ENCODE data around the gene SPG7. TPM values are rescaled to one million over a fixed set of nuclear protein-coding genes. Genes with fewer than 3 reads are reported as not detected.

Gene SPG7
- total RNA-seq, 1 experiment from 2014 or later, result 141 TPM

DNA sequence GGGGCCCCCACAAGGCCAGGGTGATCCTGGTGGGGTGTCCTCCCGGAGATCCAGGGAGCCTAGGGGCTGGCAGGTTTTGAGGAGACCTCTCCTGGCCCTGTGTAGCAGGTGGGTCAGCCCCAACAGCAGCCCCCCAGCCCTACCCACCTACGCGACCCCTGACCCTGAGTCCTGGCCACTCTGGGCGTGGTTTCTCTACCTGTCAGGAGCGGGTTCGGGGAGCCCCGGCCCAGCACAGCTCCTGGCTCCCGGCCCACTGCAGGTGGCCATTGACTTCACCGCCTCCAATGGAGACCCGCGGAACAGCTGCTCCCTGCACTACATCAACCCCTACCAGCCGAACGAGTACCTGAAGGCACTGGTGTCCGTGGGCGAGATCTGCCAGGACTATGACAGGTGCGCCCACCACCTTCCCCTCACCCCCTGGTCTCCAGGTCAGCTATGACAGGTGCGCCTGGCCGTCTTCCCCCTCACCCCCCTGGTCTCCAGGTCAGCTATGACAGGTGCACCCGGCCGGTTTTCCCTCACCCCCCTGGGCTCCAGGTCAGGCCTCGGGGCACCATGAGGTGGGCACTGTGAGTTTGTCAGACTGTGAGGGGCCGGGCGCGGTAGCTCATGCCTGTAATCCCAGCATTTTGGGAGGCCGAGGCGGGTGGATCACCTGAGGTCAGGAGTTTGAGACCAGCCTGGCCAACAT, 80.4 kb downstream of the SPG7 start:
- H3K9me3 Mint-ChIP-seq, result no peaks in the 10 kb centered on the region
- no peak overlapping the region for H3K27ac Mint-ChIP-seq
- H3K4me1 Mint-ChIP-seq, result no peaks in the 10 kb centered on the region
- CTCF ChIA-PET, result interaction anchor here (1.4 kb wide), 1 partner anchor 11 kb away, joined by 6 read pairs; no protein-coding TSS in a partner anchor
- DNase-seq (ENCODE audit: low spot score), result no peak
- POLR2A ChIA-PET, result no interaction called here
- H3K4me3 Mint-ChIP-seq, result no peak overlapping the region
- no peaks in the 10 kb centered on the region for H3K27me3 Mint-ChIP-seq (ENCODE audit: low read depth)
- TF ChIP-seq, protein P1, sequence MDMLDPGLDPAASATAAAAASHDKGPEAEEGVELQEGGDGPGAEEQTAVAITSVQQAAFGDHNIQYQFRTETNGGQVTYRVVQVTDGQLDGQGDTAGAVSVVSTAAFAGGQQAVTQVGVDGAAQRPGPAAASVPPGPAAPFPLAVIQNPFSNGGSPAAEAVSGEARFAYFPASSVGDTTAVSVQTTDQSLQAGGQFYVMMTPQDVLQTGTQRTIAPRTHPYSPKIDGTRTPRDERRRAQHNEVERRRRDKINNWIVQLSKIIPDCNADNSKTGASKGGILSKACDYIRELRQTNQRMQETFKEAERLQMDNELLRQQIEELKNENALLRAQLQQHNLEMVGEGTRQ (CRISPR knock-in tag; IDR thresholded peaks at IDR 0.05), result no peak
- TF ChIP-seq, protein P2, sequence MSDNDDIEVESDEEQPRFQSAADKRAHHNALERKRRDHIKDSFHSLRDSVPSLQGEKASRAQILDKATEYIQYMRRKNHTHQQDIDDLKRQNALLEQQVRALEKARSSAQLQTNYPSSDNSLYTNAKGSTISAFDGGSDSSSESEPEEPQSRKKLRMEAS (CRISPR knock-in tag; IDR thresholded peaks at IDR 0.05), result no peak
- TF ChIP-seq NFATC4 (CRISPR knock-in tag; IDR thresholded peaks at IDR 0.05), result no peak
- no peak for TF ChIP-seq NR1H2 (CRISPR knock-in tag; IDR thresholded peaks at IDR 0.05)
- TF ChIP-seq, protein P3, sequence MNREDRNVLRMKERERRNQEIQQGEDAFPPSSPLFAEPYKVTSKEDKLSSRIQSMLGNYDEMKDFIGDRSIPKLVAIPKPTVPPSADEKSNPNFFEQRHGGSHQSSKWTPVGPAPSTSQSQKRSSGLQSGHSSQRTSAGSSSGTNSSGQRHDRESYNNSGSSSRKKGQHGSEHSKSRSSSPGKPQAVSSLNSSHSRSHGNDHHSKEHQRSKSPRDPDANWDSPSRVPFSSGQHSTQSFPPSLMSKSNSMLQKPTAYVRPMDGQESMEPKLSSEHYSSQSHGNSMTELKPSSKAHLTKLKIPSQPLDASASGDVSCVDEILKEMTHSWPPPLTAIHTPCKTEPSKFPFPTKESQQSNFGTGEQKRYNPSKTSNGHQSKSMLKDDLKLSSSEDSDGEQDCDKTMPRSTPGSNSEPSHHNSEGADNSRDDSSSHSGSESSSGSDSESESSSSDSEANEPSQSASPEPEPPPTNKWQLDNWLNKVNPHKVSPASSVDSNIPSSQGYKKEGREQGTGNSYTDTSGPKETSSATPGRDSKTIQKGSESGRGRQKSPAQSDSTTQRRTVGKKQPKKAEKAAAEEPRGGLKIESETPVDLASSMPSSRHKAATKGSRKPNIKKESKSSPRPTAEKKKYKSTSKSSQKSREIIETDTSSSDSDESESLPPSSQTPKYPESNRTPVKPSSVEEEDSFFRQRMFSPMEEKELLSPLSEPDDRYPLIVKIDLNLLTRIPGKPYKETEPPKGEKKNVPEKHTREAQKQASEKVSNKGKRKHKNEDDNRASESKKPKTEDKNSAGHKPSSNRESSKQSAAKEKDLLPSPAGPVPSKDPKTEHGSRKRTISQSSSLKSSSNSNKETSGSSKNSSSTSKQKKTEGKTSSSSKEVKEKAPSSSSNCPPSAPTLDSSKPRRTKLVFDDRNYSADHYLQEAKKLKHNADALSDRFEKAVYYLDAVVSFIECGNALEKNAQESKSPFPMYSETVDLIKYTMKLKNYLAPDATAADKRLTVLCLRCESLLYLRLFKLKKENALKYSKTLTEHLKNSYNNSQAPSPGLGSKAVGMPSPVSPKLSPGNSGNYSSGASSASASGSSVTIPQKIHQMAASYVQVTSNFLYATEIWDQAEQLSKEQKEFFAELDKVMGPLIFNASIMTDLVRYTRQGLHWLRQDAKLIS (CRISPR knock-in tag; IDR thresholded peaks at IDR 0.05; ENCODE audit: borderline replicate concordance), result no peak
- TF ChIP-seq, protein P4, sequence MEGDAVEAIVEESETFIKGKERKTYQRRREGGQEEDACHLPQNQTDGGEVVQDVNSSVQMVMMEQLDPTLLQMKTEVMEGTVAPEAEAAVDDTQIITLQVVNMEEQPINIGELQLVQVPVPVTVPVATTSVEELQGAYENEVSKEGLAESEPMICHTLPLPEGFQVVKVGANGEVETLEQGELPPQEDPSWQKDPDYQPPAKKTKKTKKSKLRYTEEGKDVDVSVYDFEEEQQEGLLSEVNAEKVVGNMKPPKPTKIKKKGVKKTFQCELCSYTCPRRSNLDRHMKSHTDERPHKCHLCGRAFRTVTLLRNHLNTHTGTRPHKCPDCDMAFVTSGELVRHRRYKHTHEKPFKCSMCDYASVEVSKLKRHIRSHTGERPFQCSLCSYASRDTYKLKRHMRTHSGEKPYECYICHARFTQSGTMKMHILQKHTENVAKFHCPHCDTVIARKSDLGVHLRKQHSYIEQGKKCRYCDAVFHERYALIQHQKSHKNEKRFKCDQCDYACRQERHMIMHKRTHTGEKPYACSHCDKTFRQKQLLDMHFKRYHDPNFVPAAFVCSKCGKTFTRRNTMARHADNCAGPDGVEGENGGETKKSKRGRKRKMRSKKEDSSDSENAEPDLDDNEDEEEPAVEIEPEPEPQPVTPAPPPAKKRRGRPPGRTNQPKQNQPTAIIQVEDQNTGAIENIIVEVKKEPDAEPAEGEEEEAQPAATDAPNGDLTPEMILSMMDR (IDR thresholded peaks at IDR 0.05), result no peak
- TF ChIP-seq NFE2L1 (CRISPR knock-in tag; IDR thresholded peaks at IDR 0.05), result no peak
- H3K36me3 Mint-ChIP-seq, result peaks cover 18% of the 10 kb centered on the region
- no peak for ATAC-seq

DNA sequence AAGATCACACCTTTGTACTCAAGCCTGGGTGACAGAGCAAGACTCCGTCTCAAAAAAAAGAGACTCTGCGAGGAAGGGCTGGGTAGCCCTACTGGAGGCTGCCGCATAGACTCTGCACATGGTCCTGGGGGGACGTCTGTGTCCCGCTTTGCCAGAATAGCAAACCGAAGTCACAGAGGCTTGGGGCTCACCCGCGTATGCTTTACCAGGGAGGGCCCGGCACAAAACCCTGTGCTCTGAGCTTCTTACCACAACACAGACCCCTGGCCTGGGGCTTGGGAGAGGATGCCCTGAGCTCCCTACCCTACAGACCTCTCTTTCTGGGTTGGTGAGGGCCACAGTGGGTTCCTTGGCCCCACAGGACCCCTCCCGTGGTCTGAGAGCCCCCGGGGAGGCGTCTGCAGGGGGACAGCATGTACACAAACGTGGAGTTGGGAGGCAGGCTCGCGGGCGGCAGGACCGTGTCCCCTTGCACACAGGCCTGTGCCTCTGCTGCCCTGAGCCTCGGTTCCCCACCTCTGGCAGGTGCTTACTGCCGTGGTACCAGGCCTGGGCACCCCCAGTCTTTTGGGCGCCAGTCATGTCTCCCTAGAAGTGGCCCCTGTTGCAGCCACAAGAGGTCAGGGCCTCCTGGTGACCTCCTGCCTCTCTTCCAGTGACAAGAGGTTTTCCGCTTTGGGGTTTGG, 81.2 kb downstream of the SPG7 start:
- ChIA-PET POLR2A (no interaction called here), CTCF (interaction anchor here (1.1 to 1.4 kb wide), 2 partner anchors 10 kb away, joined by 3 to 6 read pairs; no protein-coding TSS in a partner anchor)
- DNase-seq (ENCODE audit: low spot score) (no peak), ATAC-seq (no peak)
- Mint-ChIP-seq H3K9me3 (no peaks in the 10 kb centered on the region), H3K4me3 (no peak overlapping the region), H3K27ac (no peak overlapping the region), H3K4me1 (no peaks in the 10 kb centered on the region), H3K36me3 (peaks cover 19% of the 10 kb centered on the region), H3K27me3 (ENCODE audit: low read depth) (no peaks in the 10 kb centered on the region)
- TF ChIP-seq, protein P5, sequence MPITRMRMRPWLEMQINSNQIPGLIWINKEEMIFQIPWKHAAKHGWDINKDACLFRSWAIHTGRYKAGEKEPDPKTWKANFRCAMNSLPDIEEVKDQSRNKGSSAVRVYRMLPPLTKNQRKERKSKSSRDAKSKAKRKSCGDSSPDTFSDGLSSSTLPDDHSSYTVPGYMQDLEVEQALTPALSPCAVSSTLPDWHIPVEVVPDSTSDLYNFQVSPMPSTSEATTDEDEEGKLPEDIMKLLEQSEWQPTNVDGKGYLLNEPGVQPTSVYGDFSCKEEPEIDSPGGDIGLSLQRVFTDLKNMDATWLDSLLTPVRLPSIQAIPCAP (CRISPR knock-in tag; IDR thresholded peaks at IDR 0.05), result no peak
- TF ChIP-seq, protein P6, sequence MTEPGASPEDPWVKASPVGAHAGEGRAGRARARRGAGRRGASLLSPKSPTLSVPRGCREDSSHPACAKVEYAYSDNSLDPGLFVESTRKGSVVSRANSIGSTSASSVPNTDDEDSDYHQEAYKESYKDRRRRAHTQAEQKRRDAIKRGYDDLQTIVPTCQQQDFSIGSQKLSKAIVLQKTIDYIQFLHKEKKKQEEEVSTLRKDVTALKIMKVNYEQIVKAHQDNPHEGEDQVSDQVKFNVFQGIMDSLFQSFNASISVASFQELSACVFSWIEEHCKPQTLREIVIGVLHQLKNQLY (CRISPR knock-in tag; IDR thresholded peaks at IDR 0.05), result no peak
- TF ChIP-seq ZNF121 (CRISPR knock-in tag; IDR thresholded peaks at IDR 0.05) (no peak), HMGA2 (CRISPR knock-in tag; IDR thresholded peaks at IDR 0.05) (no peak), FOXP1 (CRISPR knock-in tag; IDR thresholded peaks at IDR 0.05; ENCODE audit: borderline replicate concordance) (no peak), ZNF396 (CRISPR knock-in tag; IDR thresholded peaks at IDR 0.05; ENCODE audit: borderline replicate concordance) (no peak), MXD4 (CRISPR knock-in tag; IDR thresholded peaks at IDR 0.05; ENCODE audit: borderline replicate concordance) (no peak), SOX15 (CRISPR knock-in tag; IDR thresholded peaks at IDR 0.05) (no peak), GTF2I (CRISPR knock-in tag; conservative IDR thresholded peaks at IDR 0.05) (no peak)
- TF ChIP-seq, protein P7, sequence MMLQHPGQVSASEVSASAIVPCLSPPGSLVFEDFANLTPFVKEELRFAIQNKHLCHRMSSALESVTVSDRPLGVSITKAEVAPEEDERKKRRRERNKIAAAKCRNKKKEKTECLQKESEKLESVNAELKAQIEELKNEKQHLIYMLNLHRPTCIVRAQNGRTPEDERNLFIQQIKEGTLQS (CRISPR knock-in tag; conservative IDR thresholded peaks at IDR 0.05), result no peak
- TF ChIP-seq, protein P8, sequence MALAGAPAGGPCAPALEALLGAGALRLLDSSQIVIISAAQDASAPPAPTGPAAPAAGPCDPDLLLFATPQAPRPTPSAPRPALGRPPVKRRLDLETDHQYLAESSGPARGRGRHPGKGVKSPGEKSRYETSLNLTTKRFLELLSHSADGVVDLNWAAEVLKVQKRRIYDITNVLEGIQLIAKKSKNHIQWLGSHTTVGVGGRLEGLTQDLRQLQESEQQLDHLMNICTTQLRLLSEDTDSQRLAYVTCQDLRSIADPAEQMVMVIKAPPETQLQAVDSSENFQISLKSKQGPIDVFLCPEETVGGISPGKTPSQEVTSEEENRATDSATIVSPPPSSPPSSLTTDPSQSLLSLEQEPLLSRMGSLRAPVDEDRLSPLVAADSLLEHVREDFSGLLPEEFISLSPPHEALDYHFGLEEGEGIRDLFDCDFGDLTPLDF (CRISPR knock-in tag; IDR thresholded peaks at IDR 0.05), result no peak
- TF ChIP-seq, protein P9, sequence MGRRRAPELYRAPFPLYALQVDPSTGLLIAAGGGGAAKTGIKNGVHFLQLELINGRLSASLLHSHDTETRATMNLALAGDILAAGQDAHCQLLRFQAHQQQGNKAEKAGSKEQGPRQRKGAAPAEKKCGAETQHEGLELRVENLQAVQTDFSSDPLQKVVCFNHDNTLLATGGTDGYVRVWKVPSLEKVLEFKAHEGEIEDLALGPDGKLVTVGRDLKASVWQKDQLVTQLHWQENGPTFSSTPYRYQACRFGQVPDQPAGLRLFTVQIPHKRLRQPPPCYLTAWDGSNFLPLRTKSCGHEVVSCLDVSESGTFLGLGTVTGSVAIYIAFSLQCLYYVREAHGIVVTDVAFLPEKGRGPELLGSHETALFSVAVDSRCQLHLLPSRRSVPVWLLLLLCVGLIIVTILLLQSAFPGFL (CRISPR knock-in tag; IDR thresholded peaks at IDR 0.05; ENCODE audit: borderline replicate concordance), result no peak
- TF ChIP-seq, protein P10, sequence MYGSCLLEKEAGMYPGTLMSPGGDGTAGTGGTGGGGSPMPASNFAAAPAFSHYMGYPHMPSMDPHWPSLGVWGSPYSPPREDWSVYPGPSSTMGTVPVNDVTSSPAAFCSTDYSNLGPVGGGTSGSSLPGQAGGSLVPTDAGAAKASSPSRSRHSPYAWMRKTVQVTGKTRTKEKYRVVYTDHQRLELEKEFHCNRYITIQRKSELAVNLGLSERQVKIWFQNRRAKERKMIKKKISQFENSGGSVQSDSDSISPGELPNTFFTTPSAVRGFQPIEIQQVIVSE (CRISPR knock-in tag; IDR thresholded peaks at IDR 0.05; ENCODE audit: borderline replicate concordance), result no peak

All from WTC11 (cell line).